Suprapubic skin (tissue), 3 donors: Measurements from ENCODE around the gene TSPAN15.

ENCODE experiments used
- CTCF ChIP-seq, 2 donors: fragments of 200-600 bp in 1 of 2; fragments of 450-650 bp in 1 of 2; sonication (generic) in 1 of 2; IDR thresholded peaks; one replicate each; pipeline ENCODE4 v1.5.1; 2016 to 2019; ENCODE audit warnings: antibody characterized with exemption in 2 of 2, mild to moderate bottlenecking in 1 of 2, moderate library complexity in 1 of 2
- POLR2A ChIP-seq, 2 donors: fragments of 450-650 bp; IDR thresholded peaks; one replicate each; pipeline ENCODE4 v1.6.1; 2017; ENCODE audit warnings: antibody characterized with exemption in 2 of 2, mild to moderate bottlenecking in 2 of 2, moderate library complexity in 2 of 2

- TF ChIP-seq CTCF (IDR thresholded peaks at IDR 0.05) = no peak
- no peak for TF ChIP-seq POLR2A (IDR thresholded peaks at IDR 0.05)
Measured at GRCh38 chr10:69537449-69537848, 86.2 kb downstream of the TSPAN15 start.
